Activated CD4-positive, alpha-beta memory T cell treated with anti-CD3 and anti-CD28 coated beads, Interleukin-2, amount 10 ng/mL, durations not matched to agents 7 days and 5 days (primary cell): ENCODE data around the gene ELMO1. TPM values are rescaled to one million over a fixed set of nuclear protein-coding genes. Genes with fewer than 3 reads are reported as not detected.

Experiments
- CTCF ChIA-PET: fragments of 350-600 bp; sonication (Branson Sonifier 250); formaldehyde crosslinking; loops from one replicate; lab custom pipeline; 2021; ENCODE audit warnings: antibody characterized with exemption, inconsistent platforms; lab: Charles Lee
- POLR2A ChIA-PET: fragments of 350-600 bp; sonication (Branson Sonifier 250); formaldehyde crosslinking; loops from one replicate; lab custom pipeline; 2021; ENCODE audit warnings: antibody characterized with exemption; lab: Charles Lee
- DNase-seq: peaks from one replicate; pipeline ENCODE4 v3.0.0-alpha.2; 2020
- H3K27ac Mint-ChIP-seq: one replicate; pipeline ENCODE4 v1.8.0; 2021; ENCODE audit warnings: mild to moderate bottlenecking, mixed read lengths
- H3K27me3 Mint-ChIP-seq: one replicate; pipeline ENCODE4 v1.8.0; 2021; ENCODE audit warnings: mixed read lengths
- H3K36me3 Mint-ChIP-seq: one replicate; pipeline ENCODE4 v1.8.0; 2021; ENCODE audit warnings: low read depth, mixed read lengths
- H3K4me1 Mint-ChIP-seq: one replicate; pipeline ENCODE4 v1.8.0; 2021; ENCODE audit warnings: mixed read lengths
- H3K4me3 Mint-ChIP-seq: one replicate; pipeline ENCODE4 v1.8.0; 2021; ENCODE audit warnings: mild to moderate bottlenecking, mixed read lengths
- H3K9me3 Mint-ChIP-seq: one replicate; pipeline ENCODE4 v1.8.0; 2021; ENCODE audit warnings: mixed read lengths
- total RNA-seq, 2 experiments: library from RNA; stranded (reverse); gene quantifications; one replicate each; pipeline ENCODE4 v1.2.3, GENCODE V29; 2021

ELMO1 gene
- total RNA-seq, 2 experiments from 2014 or later, result 100 to 102 TPM

DNA sequence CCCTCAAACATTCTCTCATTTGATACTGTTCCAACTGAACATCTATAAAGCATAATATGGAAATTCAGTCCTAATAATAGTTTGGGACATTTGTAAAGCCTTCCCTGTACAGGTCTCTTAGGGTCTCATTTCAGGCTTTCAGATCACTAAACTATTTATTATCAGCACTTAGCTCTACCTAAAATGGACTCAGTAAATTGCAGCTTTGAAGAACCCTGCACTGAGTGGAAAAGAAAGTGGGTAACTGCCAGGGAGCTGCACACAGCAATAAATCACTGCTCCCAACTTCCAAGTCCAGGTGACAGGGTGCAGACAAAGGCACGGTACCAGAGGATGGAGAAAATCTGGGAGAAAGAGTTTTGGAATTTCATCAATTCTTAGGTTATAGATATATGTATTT, 559.5 kb downstream of the ELMO1 start:
- peaks cover 77% of the 10 kb centered on the region for H3K36me3 Mint-ChIP-seq
- ChIA-PET POLR2A (no interaction called here), CTCF (no interaction called here)
- H3K9me3 Mint-ChIP-seq, result no peaks in the 10 kb centered on the region
- no peak overlapping the region for H3K4me3 Mint-ChIP-seq
- H3K27me3 Mint-ChIP-seq, result no peaks in the 10 kb centered on the region
- H3K4me1 Mint-ChIP-seq, result peaks cover 12% of the 10 kb centered on the region
- DNase-seq, result no peak
- H3K27ac Mint-ChIP-seq, result no peak overlapping the region

DNA sequence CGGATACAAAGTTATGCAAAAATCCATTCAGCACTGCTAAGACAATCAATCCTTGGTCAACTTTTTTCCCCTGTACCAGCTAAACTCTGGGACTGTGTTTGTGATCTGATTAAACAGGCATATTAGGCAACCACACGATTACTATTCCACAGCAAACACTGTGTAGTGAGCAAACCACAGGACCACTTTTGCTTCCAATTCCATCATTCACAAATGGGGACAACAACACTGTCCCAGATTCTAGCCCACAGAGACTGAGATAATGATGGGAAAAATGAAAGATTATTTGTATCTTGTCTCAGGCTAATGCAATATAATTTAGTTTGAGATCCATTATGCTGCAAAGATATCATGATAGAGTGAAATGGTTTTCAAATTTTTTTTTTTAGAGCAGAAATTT, 560.7 kb downstream of the ELMO1 start:
- POLR2A ChIA-PET, result no interaction called here
- H3K36me3 Mint-ChIP-seq, result peaks cover 74% of the 10 kb centered on the region
- H3K27me3 Mint-ChIP-seq, result no peaks in the 10 kb centered on the region
- CTCF ChIA-PET, result no interaction called here
- H3K27ac Mint-ChIP-seq, result no peak overlapping the region
- peaks cover 3% of the 10 kb centered on the region for H3K4me1 Mint-ChIP-seq
- no peak overlapping the region for H3K4me3 Mint-ChIP-seq
- H3K9me3 Mint-ChIP-seq, result no peaks in the 10 kb centered on the region
- DNase-seq, result no peak

DNA sequence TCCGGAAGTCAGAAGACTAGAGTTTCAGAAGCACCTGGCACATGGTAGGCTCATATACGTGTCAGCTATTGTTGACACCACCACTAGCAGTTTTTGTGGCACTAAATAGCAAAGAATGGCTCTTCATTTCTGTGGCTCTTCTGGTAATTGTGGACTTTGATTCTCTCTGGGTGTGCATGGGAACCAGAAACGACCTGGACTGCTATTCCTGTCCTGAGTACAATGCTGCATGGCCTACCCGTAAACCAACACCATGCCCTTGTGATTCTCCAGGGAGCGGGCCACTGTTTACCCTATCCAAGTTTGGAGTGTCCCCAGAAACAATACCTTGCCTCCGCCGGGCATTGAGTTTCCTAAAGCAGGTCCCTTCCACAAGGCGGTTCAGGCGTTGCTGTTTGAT, 561.4 kb downstream of the ELMO1 start:
- ChIA-PET CTCF (no interaction called here), POLR2A (no interaction called here)
- H3K36me3 Mint-ChIP-seq, result peaks cover 74% of the 10 kb centered on the region
- no peaks in the 10 kb centered on the region for H3K9me3 Mint-ChIP-seq
- peaks cover 3% of the 10 kb centered on the region for H3K4me1 Mint-ChIP-seq
- no peak for DNase-seq
- no peak overlapping the region for H3K27ac Mint-ChIP-seq
- no peaks in the 10 kb centered on the region for H3K27me3 Mint-ChIP-seq
- no peak overlapping the region for H3K4me3 Mint-ChIP-seq

DNA sequence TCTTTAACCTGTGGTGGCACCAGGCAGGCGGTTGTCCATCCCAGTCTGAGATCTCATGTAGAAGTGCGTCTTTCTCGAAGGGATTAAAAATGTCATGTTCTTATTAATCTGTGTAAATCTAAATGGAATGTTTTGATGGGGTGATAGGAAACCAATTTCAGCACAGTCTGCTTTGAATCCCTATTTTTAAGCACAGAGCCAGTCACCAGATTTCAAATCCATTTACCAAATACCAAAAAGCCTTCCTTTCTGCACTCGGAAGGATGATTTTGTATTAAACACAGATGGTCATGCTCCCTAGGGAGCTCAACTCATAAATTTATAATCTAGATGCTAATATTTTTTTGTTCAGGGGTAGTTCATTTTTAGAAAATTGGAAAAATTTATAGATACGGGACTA, 563.8 kb downstream of the ELMO1 start:
- ChIA-PET POLR2A (no interaction called here), CTCF (no interaction called here)
- peaks cover 3% of the 10 kb centered on the region for H3K4me1 Mint-ChIP-seq
- no peaks in the 10 kb centered on the region for H3K27me3 Mint-ChIP-seq
- no peaks in the 10 kb centered on the region for H3K9me3 Mint-ChIP-seq
- H3K27ac Mint-ChIP-seq, result no peak overlapping the region
- no peak overlapping the region for H3K4me3 Mint-ChIP-seq
- H3K36me3 Mint-ChIP-seq, result peaks cover 71% of the 10 kb centered on the region
- no peak for DNase-seq

DNA sequence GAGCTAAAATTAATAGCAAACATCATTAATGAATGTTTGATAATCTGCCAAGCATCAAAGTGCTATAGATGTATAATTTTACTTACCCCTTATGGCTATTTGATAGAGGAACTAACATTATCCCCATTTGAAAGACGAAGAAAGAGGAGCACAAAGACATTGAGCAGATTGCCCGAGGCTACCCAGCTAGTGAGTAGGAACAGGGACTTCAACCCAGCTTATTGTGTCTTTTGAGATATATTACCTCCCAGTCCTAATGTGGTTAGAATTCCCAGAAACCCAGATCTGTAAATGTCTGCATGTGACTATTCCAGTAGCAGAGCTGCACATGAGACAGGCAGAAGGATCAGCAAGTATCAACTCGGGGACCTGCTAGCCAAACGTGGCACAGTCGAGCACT, 564.3 kb downstream of the ELMO1 start:
- CTCF ChIA-PET, result no interaction called here
- peaks cover 73% of the 10 kb centered on the region for H3K36me3 Mint-ChIP-seq
- POLR2A ChIA-PET, result no interaction called here

DNA sequence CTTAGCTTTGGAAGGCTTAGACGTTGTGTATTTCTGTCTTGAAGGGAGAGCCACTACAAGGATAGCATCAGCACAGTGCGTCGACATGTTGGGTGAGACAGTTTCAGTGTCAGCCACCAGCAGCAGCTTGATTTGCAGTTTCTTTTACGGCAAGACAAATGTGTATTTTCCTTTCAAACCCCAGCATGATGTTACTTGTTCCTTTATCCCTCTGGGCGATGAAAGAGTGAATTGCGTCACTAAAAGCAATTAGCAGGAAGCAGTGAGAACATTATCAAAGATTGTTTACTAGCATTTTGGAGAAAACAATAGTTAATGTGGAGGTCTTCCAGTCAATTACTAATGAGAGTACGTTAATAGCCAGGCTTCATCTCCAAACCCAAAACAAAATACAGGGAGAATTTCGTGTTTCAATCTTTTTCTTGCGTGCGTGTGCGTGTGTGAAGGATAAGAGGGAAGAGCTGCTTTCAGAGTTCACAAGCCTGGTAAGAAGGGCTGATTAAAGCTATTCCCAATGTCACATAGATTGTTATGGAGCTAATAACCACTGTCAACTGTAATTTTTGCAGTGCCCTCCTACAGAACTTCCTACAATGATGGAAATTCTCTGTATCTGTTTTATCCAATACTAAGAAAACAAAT, 567.3 kb downstream of the ELMO1 start:
- H3K27me3 Mint-ChIP-seq, result no peaks in the 10 kb centered on the region
- no peak overlapping the region for H3K27ac Mint-ChIP-seq
- H3K9me3 Mint-ChIP-seq, result no peaks in the 10 kb centered on the region
- no peak overlapping the region for H3K4me3 Mint-ChIP-seq
- CTCF ChIA-PET, result no interaction called here
- H3K36me3 Mint-ChIP-seq, result peaks cover 81% of the 10 kb centered on the region
- peaks cover 16% of the 10 kb centered on the region for H3K4me1 Mint-ChIP-seq
- POLR2A ChIA-PET, result no interaction called here
- no peak for DNase-seq

More for the DNA sequence above, 564.3 kb downstream of the ELMO1 start:
- no peak overlapping the region for H3K4me3 Mint-ChIP-seq
- H3K27ac Mint-ChIP-seq, result no peak overlapping the region
- no peak for DNase-seq
- H3K27me3 Mint-ChIP-seq, result no peaks in the 10 kb centered on the region
- no peaks in the 10 kb centered on the region for H3K9me3 Mint-ChIP-seq
- peaks cover 7% of the 10 kb centered on the region for H3K4me1 Mint-ChIP-seq

DNA sequence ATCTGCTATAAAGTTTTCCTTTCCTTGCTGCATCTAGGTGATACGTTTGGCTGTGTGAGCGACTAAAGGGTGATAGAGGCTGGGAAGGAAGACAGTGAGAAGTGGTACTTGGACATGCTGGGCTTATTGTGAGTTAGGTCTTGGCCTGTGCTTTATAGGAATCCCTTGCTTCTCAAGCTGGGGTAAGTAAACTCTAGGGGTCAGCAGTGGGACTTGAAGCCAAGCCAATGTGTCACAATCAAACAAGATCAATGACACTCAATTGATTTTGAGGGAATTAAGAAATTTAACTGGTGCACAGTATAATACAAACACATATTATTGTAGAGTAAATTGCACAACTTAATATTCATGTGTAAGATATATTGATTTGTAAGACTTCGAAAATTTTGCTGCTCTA, 568.6 kb downstream of the ELMO1 start:
- peaks cover 16% of the 10 kb centered on the region for H3K4me1 Mint-ChIP-seq
- H3K4me3 Mint-ChIP-seq, result no peak overlapping the region
- H3K9me3 Mint-ChIP-seq, result no peaks in the 10 kb centered on the region
- DNase-seq, result no peak
- ChIA-PET POLR2A (no interaction called here), CTCF (no interaction called here)
- H3K27ac Mint-ChIP-seq, result no peak overlapping the region
- H3K36me3 Mint-ChIP-seq, result peaks cover 80% of the 10 kb centered on the region
- no peaks in the 10 kb centered on the region for H3K27me3 Mint-ChIP-seq

DNA sequence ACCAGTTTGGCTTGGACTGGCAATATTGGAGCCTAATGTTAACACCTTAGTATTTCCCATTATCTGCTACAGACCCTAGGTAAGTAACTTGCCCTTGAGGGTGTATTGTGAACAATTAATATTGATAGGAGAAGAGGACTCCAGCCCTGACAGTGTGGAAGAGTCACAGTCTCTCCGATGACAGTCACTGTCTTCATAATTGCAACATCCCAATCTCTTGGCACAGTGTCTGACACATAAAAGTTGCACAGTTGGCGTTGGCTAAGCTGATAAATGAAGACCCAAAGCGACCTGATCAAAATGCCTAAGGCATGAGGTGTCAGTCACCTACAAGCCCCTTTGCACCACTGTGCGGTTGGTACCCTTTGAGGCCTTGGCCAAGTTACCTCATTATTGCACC, 569.6 kb downstream of the ELMO1 start:
- H3K4me1 Mint-ChIP-seq, result peaks cover 21% of the 10 kb centered on the region
- H3K27me3 Mint-ChIP-seq, result no peaks in the 10 kb centered on the region
- ChIA-PET POLR2A (interaction anchor here (0.6 to 0.7 kb wide), 2 partner anchors 201 to 488 kb away, joined by 3 read pairs; no protein-coding TSS in a partner anchor), CTCF (no interaction called here)
- H3K36me3 Mint-ChIP-seq, result peaks cover 82% of the 10 kb centered on the region
- no peaks in the 10 kb centered on the region for H3K9me3 Mint-ChIP-seq
- no peak overlapping the region for H3K4me3 Mint-ChIP-seq
- H3K27ac Mint-ChIP-seq, result no peak overlapping the region
- DNase-seq, result no peak

DNA sequence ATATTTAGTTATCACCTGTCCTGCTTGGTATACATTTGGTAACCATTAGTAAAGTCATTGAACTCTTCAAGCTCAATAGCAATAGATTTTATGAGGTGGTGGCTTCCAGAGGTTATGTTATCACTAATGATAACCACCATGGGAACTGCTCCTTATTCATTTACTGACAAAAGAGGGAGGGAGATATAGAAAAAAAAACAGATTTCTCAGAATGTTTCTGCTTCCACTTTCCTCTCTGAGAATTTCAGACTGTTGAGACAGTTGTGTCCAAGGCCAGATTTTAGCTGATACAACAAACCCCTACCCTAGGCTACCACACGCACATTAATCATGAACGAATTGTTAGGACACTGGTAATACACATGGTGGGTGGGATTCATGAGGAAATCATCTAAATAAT, 570.4 kb downstream of the ELMO1 start:
- ChIA-PET POLR2A (interaction anchor here (0.6 to 0.7 kb wide), 2 partner anchors 200 to 488 kb away, joined by 3 read pairs; no protein-coding TSS in a partner anchor), CTCF (no interaction called here)
- no peaks in the 10 kb centered on the region for H3K9me3 Mint-ChIP-seq
- no peak for DNase-seq
- H3K4me1 Mint-ChIP-seq, result peaks cover 27% of the 10 kb centered on the region
- H3K36me3 Mint-ChIP-seq, result peaks cover 82% of the 10 kb centered on the region
- H3K27ac Mint-ChIP-seq, result no peak overlapping the region
- no peak overlapping the region for H3K4me3 Mint-ChIP-seq
- H3K27me3 Mint-ChIP-seq, result no peaks in the 10 kb centered on the region

DNA sequence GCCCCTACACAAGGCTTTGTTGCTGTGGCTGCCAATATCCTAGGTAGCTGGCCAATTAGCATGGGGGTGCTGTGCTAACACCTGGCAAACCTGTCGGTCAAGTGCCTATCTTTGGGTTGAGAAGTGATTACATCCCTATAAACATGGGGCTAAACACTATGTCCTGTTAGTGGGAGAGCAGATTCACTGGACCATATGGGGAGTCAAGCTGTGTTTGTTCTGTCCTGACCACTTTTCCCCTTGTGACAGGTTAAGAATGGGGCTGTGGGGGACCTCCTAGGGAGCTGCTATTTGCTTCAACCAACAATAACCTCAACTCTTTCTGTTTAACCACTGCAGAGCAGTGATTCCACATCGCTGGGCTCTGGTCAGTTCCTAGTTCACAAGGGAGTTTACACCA, 572.9 kb downstream of the ELMO1 start:
- Mint-ChIP-seq H3K27ac (no peak overlapping the region), H3K36me3 (peaks cover 90% of the 10 kb centered on the region), H3K9me3 (peaks cover 3% of the 10 kb centered on the region), H3K4me3 (no peak overlapping the region), H3K4me1 (peaks cover 45% of the 10 kb centered on the region), H3K27me3 (no peaks in the 10 kb centered on the region)
- DNase-seq, result no peak
- ChIA-PET POLR2A (no interaction called here), CTCF (interaction anchor here (1.4 kb wide), 1 partner anchor 9 kb away, joined by 4 read pairs; no protein-coding TSS in a partner anchor)

DNA sequence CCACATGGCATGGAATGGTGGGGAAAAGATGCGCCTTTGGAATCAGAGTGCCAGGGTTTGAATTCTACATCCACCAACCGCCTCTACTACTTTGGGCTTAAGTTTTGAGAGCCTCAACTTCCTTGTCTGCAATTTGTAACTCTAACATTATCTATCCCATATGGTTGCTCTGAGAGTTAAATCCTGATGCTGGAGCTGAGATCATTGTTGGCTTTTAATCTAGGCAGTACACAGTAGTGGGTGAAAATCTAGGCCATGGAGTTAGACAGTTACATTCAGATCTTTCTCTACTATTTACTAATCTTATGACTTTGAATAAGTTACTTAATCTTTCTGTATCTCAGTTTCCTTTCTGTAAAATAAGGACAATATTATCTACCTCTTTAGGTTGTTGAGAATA, 574.6 kb downstream of the ELMO1 start:
- Mint-ChIP-seq H3K9me3 (peaks cover 3% of the 10 kb centered on the region), H3K27me3 (no peaks in the 10 kb centered on the region)
- POLR2A ChIA-PET, result interaction anchor here (1.5 kb wide), 1 partner anchor 18 kb away, joined by 4 read pairs; no protein-coding TSS in a partner anchor

DNA sequence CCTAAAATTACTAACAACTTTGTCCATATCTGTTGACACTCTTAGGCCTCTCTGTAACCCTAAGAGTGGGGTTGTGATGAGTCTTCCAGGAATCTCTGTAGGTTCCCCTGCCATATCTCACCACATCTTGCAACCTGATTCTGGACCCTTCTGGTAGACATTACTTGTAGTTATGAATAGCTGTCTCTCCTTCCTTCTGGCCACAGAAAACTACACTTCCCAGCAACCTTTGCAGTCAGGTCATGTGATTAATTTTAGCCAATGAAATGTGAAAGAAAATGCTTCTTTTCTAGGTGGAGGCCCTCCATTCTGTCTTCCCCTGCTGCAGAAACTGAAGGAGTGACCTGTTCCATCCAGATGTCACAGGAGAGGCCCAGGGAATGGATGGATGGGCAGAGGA, 576.8 kb downstream of the ELMO1 start:
- Mint-ChIP-seq H3K9me3 (peaks cover 3% of the 10 kb centered on the region), H3K27me3 (no peaks in the 10 kb centered on the region), H3K27ac (peak overlapping the region; percentile 78), H3K36me3 (peaks cover 90% of the 10 kb centered on the region), H3K4me1 (peaks cover 46% of the 10 kb centered on the region), H3K4me3 (no peak overlapping the region)
- POLR2A ChIA-PET, result no interaction called here
- peak; percentile 21 for DNase-seq
- CTCF ChIA-PET, result no interaction called here

More for the DNA sequence above, 574.6 kb downstream of the ELMO1 start:
- no peak for DNase-seq
- peaks cover 47% of the 10 kb centered on the region for H3K4me1 Mint-ChIP-seq
- CTCF ChIA-PET, result no interaction called here
- peaks cover 90% of the 10 kb centered on the region for H3K36me3 Mint-ChIP-seq
- no peak overlapping the region for H3K4me3 Mint-ChIP-seq
- H3K27ac Mint-ChIP-seq, result no peak overlapping the region

DNA sequence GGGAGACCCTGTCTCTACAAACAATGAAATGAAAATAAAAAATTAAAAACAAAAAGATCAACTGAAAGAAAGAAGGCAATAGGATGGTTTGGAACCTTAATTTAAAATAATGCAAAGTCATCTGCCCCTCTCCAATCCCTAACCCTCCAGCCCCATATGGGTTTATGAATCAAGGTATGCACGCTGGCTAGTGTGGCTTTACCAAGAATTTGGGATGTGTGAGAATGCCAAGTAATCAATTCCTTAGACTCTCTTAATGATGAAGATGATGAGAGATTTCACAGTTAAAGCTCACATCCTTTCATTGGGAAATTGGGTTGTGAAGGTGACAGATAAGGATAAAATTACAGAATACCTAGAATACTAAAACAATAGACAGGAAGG, 577.3 kb downstream of the ELMO1 start:
- no peaks in the 10 kb centered on the region for H3K27me3 Mint-ChIP-seq
- H3K4me1 Mint-ChIP-seq, result peaks cover 46% of the 10 kb centered on the region
- H3K36me3 Mint-ChIP-seq, result peaks cover 91% of the 10 kb centered on the region
- ChIA-PET POLR2A (no interaction called here), CTCF (no interaction called here)
- no peak for DNase-seq
- H3K27ac Mint-ChIP-seq, result peak overlapping the region; percentile 24
- H3K4me3 Mint-ChIP-seq, result no peak overlapping the region
- peaks cover 3% of the 10 kb centered on the region for H3K9me3 Mint-ChIP-seq
